Measurements from ENCODE around the gene PDPK1.
"Not testable (repeated sequence)": the region's sequence is repeated elsewhere in the genome, so short reads cannot be mapped to it uniquely, and the experiment has no call there.

The PDPK1 gene

GRCh38 chr16:2597560-2597902 lies 59.7 kb downstream of the PDPK1 start:
- TF ChIP-seq CTCF (conservative IDR thresholded peaks at IDR 0.05): no peak
- H3K27ac ChIP-seq: no peak overlapping the region

- no peak overlapping the region for H3K27ac ChIP-seq
- no peak for TF ChIP-seq CTCF (conservative IDR thresholded peaks at IDR 0.05)
Measured at GRCh38 chr16:2598133-2598641, 60.4 kb downstream of the PDPK1 start.

GRCh38 chr16:2598723-2599122 lies 60.9 kb downstream of the PDPK1 start:
- no peak for TF ChIP-seq CTCF (conservative IDR thresholded peaks at IDR 0.05)
- no peak overlapping the region for H3K27ac ChIP-seq

GRCh38 chr16:2599165-2599564 lies 61.3 kb downstream of the PDPK1 start:
- H3K27ac ChIP-seq: not testable (repeated sequence)

- H3K27ac ChIP-seq: not testable (repeated sequence)
Measured at GRCh38 chr16:2599785-2600184, 62.0 kb downstream of the PDPK1 start.

GRCh38 chr16:2601301-2602025 lies 63.6 kb downstream of the PDPK1 start:
- not testable (repeated sequence) for H3K27ac ChIP-seq

- not testable (repeated sequence) for H3K27ac ChIP-seq
Measured at GRCh38 chr16:2602175-2602574, 64.4 kb downstream of the PDPK1 start.

- TF ChIP-seq CTCF (conservative IDR thresholded peaks at IDR 0.05): 0 out of 2 replicates have a peak, but pooled peaks have one; percentile 6
- H3K27ac ChIP-seq: peak overlapping the region; percentile 81
Measured at GRCh38 chr16:2603165-2604015, 65.6 kb downstream of the PDPK1 start.

GRCh38 chr16:2604016-2604369 lies 66.2 kb downstream of the PDPK1 start:
- peak overlapping the region; percentile 81 for H3K27ac ChIP-seq

GRCh38 chr16:2606820-2607219 lies 69.0 kb downstream of the PDPK1 start:
- not testable (repeated sequence) for H3K27ac ChIP-seq

- not testable (repeated sequence) for H3K27ac ChIP-seq
Measured at GRCh38 chr16:2609345-2609744, 71.5 kb downstream of the PDPK1 start.
